Right lobe of liver (tissue), 4 donors: ENCODE data around the gene CMPK1.

Experiments used
- POLR2A ChIP-seq: fragments of 450-650 bp; IDR thresholded peaks from one replicate; pipeline ENCODE4 v1.6.1; 2017; ENCODE audit warnings: antibody characterized with exemption, mild to moderate bottlenecking
- TF ChIP-seq, protein P1 (sequence below), 4 donors: fragments of 200-600 bp in 3 of 4; fragments of 450-650 bp in 1 of 4; IDR thresholded peaks; one replicate each; pipeline versions ENCODE4 v1.5.1 to v1.8.0; 2016 to 2022; ENCODE audit warnings: antibody characterized with exemption in 4 of 4, mild to moderate bottlenecking in 2 of 4
- donor health status: DM: no; HTN: no; CAD: no.
- donor health status: DM: no; HTN: no; CAD: no.
- donor health status: DM: no; HTN: yes; CAD: no.

DNA sequence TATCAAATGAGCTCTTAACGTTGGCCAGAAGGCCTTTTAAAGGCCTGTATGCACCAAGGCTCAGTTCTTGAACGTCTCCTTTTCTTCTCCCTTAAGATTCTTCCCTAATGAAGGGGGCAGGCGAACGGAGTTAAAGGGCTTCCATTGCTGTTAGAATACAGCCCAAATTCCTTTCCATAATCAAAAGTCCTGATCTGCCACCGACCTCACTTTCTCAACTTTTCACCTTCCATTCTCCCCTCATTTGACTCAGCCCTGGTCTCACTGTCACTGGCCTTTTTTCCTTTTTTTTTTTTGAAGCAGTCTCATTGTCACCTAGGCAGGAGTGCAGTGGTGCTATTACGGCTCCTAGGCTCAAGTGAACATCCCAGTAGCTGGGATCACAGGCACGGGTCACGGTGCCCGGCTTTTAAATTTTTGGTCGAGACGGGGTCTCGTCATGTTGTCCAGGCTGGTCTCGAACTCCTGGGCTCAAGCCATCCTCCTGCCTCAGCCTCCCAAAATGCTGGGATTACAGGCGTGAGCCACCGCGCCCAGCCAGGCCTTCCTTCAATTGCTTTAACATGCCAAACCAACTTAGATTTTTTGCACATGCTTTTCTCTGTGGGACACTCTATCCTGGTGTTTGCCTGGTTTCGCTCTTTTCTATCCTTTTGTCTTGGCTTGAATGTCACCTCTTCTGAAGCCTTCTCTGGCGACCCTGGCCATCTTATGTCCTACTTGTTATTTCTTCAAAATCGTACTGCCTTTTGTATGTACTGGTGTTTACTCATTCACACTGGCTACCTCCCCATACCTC is 612 bp upstream of the CMPK1 start:
- TF ChIP-seq POLR2A = no peak
- TF ChIP-seq, protein P1, sequence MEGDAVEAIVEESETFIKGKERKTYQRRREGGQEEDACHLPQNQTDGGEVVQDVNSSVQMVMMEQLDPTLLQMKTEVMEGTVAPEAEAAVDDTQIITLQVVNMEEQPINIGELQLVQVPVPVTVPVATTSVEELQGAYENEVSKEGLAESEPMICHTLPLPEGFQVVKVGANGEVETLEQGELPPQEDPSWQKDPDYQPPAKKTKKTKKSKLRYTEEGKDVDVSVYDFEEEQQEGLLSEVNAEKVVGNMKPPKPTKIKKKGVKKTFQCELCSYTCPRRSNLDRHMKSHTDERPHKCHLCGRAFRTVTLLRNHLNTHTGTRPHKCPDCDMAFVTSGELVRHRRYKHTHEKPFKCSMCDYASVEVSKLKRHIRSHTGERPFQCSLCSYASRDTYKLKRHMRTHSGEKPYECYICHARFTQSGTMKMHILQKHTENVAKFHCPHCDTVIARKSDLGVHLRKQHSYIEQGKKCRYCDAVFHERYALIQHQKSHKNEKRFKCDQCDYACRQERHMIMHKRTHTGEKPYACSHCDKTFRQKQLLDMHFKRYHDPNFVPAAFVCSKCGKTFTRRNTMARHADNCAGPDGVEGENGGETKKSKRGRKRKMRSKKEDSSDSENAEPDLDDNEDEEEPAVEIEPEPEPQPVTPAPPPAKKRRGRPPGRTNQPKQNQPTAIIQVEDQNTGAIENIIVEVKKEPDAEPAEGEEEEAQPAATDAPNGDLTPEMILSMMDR (IDR thresholded peaks at IDR 0.05) = no peak
